GM21786 (cell line): ENCODE data around the gene SLC44A1.

Source experiments
- ATAC-seq: cut with Tn5 transposase; IDR thresholded peaks from one replicate; pipeline ENCODE4 v1.9.1; 2021; ENCODE audit not compliant: unreplicated experiment

The SLC44A1 gene

GRCh38 chr9:105385381-105385985, 141.0 kb downstream of the SLC44A1 start:
- ATAC-seq = peak; percentile 99

GRCh38 chr9:105389796-105390195, 145.3 kb downstream of the SLC44A1 start:
- no peak for ATAC-seq

- ATAC-seq = no peak
Observed at GRCh38 chr9:105390871-105391270, 146.4 kb downstream of the SLC44A1 start.

GRCh38 chr9:105391288-105391687, 146.8 kb downstream of the SLC44A1 start:
- no peak for ATAC-seq

- ATAC-seq = no peak
Observed at GRCh38 chr9:105392531-105392930, 148.1 kb downstream of the SLC44A1 start.

- ATAC-seq = no peak
Observed at GRCh38 chr9:105393576-105394344, 149.3 kb downstream of the SLC44A1 start.

- ATAC-seq = no peak
Observed at GRCh38 chr9:105396441-105396840, 152.0 kb downstream of the SLC44A1 start.

- no peak for ATAC-seq
Observed at GRCh38 chr9:105396901-105397300, 152.4 kb downstream of the SLC44A1 start.

GRCh38 chr9:105399117-105399516, 154.7 kb downstream of the SLC44A1 start:
- no peak for ATAC-seq

GRCh38 chr9:105401651-105402050, 157.2 kb downstream of the SLC44A1 start:
- no peak for ATAC-seq

- no peak for ATAC-seq
Observed at GRCh38 chr9:105403552-105404248, 159.2 kb downstream of the SLC44A1 start.

GRCh38 chr9:105405514-105406131, 161.2 kb downstream of the SLC44A1 start:
- peak; percentile 98 for ATAC-seq

GRCh38 chr9:105406369-105406768, 161.9 kb downstream of the SLC44A1 start:
- ATAC-seq = no peak

GRCh38 chr9:105413525-105413924, 169.1 kb downstream of the SLC44A1 start:
- ATAC-seq = no peak

- ATAC-seq = peak; percentile 73
Observed at GRCh38 chr9:105414947-105415661, 170.7 kb downstream of the SLC44A1 start.

- ATAC-seq = no peak
Observed at GRCh38 chr9:105415662-105415980, 171.2 kb downstream of the SLC44A1 start.

- ATAC-seq = peak; percentile 86
Observed at GRCh38 chr9:105416840-105417239, 172.4 kb downstream of the SLC44A1 start.

GRCh38 chr9:105418588-105419500, 174.4 kb downstream of the SLC44A1 start:
- ATAC-seq = no peak

- ATAC-seq = no peak
Observed at GRCh38 chr9:105419816-105420597, 175.6 kb downstream of the SLC44A1 start.
